NT2/D1 (cell line): ENCODE data around the gene BIRC3.

Source experiments
- SUZ12 ChIP-seq: IDR thresholded peaks from 2 replicates; pipeline ENCODE4 v1.6.1; 2011; ENCODE audit not compliant: insufficient read length, insufficient read depth; ENCODE audit errors: extremely low read depth
- YY1 ChIP-seq: IDR thresholded peaks from 2 replicates; pipeline ENCODE4 v1.6.1; 2011; ENCODE audit not compliant: insufficient read length, insufficient read depth
- ZNF274 ChIP-seq: IDR thresholded peaks from 2 replicates; pipeline ENCODE4 v1.6.1; 2011; ENCODE audit warnings: mild to moderate bottlenecking, low read depth, low read length

GRCh38 chr11:102268083-102268984 lies 49.0 kb upstream of the BIRC3 start:
- TF ChIP-seq ZNF274 (no peak), SUZ12 (no peak), YY1 (no peak)
